ENCODE data around the gene CEP295NL. TPM values are rescaled to one million over a fixed set of nuclear protein-coding genes. Genes with fewer than 3 reads are reported as not detected.

CEP295NL gene
- total and polyA plus RNA-seq, 2 of the 13 experiments (the other 11 are each of a cell fraction or from before 2014, with no cell fraction given) = not detected

DNA sequence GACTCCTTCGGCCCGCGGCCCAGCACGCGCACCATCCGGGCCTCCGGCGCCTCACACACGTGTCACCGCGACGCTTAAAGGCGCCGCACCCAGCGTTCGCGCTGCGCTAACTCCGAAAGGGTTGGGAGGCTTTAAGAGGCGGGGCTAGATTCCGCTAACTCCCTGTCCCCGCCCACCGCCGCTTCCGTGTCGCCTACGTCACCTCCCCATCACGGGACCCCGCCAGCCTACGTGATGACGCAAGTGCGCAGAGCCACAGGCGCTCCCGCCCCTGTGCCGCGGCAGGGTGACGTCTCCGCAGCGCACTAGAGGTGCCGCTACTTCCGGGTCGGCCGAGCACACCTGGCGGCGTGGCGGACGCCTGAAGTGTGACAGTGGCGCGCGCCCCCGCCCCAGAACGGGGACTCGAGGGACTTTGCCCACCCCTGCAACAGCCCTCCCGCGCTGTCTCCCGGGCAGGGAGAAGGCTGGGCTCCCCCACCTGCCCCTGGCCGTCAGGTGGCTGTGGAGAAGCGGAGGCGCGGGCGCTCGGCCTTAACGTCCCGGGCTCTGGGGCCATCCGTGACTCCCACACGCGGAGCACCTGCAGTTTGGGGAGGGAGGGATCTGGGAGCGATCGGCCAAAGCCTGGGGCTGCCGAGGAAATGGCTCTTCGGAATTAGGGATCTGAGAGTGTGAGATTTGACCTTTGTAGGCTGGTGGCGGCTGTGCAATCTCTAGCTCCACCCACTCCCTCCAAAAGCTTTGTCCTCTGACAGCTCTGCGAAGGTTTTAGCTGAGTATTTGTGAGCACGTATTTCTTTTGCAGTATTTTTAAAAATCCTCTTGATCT is 62.0 kb downstream of the CEP295NL start, which contains the start of gene USP36 (continued):
- TF ChIP-seq, protein P1, sequence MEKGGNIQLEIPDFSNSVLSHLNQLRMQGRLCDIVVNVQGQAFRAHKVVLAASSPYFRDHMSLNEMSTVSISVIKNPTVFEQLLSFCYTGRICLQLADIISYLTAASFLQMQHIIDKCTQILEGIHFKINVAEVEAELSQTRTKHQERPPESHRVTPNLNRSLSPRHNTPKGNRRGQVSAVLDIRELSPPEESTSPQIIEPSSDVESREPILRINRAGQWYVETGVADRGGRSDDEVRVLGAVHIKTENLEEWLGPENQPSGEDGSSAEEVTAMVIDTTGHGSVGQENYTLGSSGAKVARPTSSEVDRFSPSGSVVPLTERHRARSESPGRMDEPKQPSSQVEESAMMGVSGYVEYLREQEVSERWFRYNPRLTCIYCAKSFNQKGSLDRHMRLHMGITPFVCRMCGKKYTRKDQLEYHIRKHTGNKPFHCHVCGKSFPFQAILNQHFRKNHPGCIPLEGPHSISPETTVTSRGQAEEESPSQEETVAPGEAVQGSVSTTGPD (CRISPR knock-in tag; IDR thresholded peaks at IDR 0.05) = no peak; the same call in 1 of the 2 replicates
- TF ChIP-seq, protein P2, sequence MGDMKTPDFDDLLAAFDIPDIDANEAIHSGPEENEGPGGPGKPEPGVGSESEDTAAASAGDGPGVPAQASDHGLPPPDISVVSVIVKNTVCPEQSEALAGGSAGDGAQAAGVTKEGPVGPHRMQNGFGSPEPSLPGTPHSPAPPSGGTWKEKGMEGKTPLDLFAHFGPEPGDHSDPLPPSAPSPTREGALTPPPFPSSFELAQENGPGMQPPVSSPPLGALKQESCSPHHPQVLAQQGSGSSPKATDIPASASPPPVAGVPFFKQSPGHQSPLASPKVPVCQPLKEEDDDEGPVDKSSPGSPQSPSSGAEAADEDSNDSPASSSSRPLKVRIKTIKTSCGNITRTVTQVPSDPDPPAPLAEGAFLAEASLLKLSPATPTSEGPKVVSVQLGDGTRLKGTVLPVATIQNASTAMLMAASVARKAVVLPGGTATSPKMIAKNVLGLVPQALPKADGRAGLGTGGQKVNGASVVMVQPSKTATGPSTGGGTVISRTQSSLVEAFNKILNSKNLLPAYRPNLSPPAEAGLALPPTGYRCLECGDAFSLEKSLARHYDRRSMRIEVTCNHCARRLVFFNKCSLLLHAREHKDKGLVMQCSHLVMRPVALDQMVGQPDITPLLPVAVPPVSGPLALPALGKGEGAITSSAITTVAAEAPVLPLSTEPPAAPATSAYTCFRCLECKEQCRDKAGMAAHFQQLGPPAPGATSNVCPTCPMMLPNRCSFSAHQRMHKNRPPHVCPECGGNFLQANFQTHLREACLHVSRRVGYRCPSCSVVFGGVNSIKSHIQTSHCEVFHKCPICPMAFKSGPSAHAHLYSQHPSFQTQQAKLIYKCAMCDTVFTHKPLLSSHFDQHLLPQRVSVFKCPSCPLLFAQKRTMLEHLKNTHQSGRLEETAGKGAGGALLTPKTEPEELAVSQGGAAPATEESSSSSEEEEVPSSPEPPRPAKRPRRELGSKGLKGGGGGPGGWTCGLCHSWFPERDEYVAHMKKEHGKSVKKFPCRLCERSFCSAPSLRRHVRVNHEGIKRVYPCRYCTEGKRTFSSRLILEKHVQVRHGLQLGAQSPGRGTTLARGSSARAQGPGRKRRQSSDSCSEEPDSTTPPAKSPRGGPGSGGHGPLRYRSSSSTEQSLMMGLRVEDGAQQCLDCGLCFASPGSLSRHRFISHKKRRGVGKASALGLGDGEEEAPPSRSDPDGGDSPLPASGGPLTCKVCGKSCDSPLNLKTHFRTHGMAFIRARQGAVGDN (CRISPR knock-in tag; IDR thresholded peaks at IDR 0.05) = peak; percentile 96
- TF ChIP-seq ZBTB21 (CRISPR knock-in tag; IDR thresholded peaks at IDR 0.05) (peak; percentile 100), SNAPC2 (CRISPR knock-in tag; IDR thresholded peaks at IDR 0.05) (peak; percentile 93), SAP130 (CRISPR knock-in tag; IDR thresholded peaks at IDR 0.05; ENCODE audit: low read depth) (peak; percentile 99), POLR2A (IDR thresholded peaks at IDR 0.05; ENCODE audit: insufficient read depth in 1 of 2, low read depth in 2 of 2, low read length in 2 of 2) (peak; percentile 57 to 91), ISX (CRISPR knock-in tag; conservative IDR thresholded peaks at IDR 0.05) (no peak), DNMT3B (CRISPR knock-in tag; conservative IDR thresholded peaks at IDR 0.05) (no peak)
- TF ChIP-seq, protein P3, sequence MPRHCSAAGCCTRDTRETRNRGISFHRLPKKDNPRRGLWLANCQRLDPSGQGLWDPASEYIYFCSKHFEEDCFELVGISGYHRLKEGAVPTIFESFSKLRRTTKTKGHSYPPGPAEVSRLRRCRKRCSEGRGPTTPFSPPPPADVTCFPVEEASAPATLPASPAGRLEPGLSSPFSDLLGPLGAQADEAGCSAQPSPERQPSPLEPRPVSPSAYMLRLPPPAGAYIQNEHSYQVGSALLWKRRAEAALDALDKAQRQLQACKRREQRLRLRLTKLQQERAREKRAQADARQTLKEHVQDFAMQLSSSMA (CRISPR knock-in tag; IDR thresholded peaks at IDR 0.05) = peak; percentile 78
- TF ChIP-seq, protein P4, sequence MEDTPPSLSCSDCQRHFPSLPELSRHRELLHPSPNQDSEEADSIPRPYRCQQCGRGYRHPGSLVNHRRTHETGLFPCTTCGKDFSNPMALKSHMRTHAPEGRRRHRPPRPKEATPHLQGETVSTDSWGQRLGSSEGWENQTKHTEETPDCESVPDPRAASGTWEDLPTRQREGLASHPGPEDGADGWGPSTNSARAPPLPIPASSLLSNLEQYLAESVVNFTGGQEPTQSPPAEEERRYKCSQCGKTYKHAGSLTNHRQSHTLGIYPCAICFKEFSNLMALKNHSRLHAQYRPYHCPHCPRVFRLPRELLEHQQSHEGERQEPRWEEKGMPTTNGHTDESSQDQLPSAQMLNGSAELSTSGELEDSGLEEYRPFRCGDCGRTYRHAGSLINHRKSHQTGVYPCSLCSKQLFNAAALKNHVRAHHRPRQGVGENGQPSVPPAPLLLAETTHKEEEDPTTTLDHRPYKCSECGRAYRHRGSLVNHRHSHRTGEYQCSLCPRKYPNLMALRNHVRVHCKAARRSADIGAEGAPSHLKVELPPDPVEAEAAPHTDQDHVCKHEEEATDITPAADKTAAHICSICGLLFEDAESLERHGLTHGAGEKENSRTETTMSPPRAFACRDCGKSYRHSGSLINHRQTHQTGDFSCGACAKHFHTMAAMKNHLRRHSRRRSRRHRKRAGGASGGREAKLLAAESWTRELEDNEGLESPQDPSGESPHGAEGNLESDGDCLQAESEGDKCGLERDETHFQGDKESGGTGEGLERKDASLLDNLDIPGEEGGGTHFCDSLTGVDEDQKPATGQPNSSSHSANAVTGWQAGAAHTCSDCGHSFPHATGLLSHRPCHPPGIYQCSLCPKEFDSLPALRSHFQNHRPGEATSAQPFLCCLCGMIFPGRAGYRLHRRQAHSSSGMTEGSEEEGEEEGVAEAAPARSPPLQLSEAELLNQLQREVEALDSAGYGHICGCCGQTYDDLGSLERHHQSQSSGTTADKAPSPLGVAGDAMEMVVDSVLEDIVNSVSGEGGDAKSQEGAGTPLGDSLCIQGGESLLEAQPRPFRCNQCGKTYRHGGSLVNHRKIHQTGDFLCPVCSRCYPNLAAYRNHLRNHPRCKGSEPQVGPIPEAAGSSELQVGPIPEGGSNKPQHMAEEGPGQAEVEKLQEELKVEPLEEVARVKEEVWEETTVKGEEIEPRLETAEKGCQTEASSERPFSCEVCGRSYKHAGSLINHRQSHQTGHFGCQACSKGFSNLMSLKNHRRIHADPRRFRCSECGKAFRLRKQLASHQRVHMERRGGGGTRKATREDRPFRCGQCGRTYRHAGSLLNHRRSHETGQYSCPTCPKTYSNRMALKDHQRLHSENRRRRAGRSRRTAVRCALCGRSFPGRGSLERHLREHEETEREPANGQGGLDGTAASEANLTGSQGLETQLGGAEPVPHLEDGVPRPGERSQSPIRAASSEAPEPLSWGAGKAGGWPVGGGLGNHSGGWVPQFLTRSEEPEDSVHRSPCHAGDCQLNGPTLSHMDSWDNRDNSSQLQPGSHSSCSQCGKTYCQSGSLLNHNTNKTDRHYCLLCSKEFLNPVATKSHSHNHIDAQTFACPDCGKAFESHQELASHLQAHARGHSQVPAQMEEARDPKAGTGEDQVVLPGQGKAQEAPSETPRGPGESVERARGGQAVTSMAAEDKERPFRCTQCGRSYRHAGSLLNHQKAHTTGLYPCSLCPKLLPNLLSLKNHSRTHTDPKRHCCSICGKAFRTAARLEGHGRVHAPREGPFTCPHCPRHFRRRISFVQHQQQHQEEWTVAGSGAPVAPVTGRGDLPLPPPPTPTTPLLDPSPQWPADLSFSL (CRISPR knock-in tag; IDR thresholded peaks at IDR 0.05) = no peak
- TF ChIP-seq, protein P5, sequence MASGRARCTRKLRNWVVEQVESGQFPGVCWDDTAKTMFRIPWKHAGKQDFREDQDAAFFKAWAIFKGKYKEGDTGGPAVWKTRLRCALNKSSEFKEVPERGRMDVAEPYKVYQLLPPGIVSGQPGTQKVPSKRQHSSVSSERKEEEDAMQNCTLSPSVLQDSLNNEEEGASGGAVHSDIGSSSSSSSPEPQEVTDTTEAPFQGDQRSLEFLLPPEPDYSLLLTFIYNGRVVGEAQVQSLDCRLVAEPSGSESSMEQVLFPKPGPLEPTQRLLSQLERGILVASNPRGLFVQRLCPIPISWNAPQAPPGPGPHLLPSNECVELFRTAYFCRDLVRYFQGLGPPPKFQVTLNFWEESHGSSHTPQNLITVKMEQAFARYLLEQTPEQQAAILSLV (CRISPR knock-in tag; IDR thresholded peaks at IDR 0.05; ENCODE audit: borderline replicate concordance) = peak; percentile 98
- TF ChIP-seq, protein P6, sequence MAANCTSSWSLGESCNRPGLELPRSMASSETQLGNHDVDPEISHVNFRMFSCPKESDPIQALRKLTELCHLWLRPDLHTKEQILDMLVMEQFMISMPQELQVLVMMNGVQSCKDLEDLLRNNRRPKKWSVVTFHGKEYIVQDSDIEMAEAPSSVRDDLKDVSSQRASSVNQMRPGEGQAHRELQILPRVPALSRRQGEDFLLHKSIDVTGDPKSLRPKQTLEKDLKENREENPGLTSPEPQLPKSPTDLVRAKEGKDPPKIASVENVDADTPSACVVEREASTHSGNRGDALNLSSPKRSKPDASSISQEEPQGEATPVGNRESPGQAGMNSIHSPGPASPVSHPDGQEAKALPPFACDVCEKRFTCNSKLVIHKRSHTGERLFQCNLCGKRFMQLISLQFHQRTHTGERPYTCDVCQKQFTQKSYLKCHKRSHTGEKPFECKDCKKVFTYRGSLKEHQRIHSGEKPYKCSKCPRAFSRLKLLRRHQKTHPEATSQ (CRISPR knock-in tag; IDR thresholded peaks at IDR 0.05; ENCODE audit: borderline replicate concordance) = peak; percentile 93

Data from HepG2 (cell line).